Thyroid gland (tissue), 4 donors: ENCODE data around the gene CAPN5.

Experiments
- CTCF ChIP-seq, 6 experiments: fragments of 200-600 bp in 3 of 6; fragments of 450-650 bp in 3 of 6; sonication (generic) in 3 of 6; IDR thresholded peaks; one replicate each; pipeline ENCODE4 v1.5.1; 2016 to 2019; ENCODE audit warnings: antibody characterized with exemption in 6 of 6, mild to moderate bottlenecking in 2 of 6, inconsistent platforms in 1 of 6, moderate library complexity in 1 of 6
- POLR2A ChIP-seq, 2 donors: fragments of 450-650 bp; IDR thresholded peaks; one replicate each; pipeline ENCODE4 v1.6.1; 2017; ENCODE audit warnings: antibody characterized with exemption in 2 of 2, mild to moderate bottlenecking in 2 of 2, moderate library complexity in 1 of 2

- TF ChIP-seq CTCF (IDR thresholded peaks at IDR 0.05) = no peak
- no peak for TF ChIP-seq POLR2A (IDR thresholded peaks at IDR 0.05)
Observed at GRCh38 chr11:77156396-77157195, 89.8 kb downstream of the CAPN5 start.
